WTC11 (cell line): ENCODE results near the gene CYP3A4. TPM values are rescaled to one million over a fixed set of nuclear protein-coding genes. Genes with fewer than 3 reads are reported as not detected.

Experiments
- ATAC-seq: fragments of 200-7000 bp; cut with Tn5 transposase; 2 replicates; pipeline ENCODE4 v1.10.0; 2021; ENCODE audit warnings: mild to moderate bottlenecking, moderate library complexity
- CTCF ChIA-PET: fragments of 300-600 bp; sonication (Branson Sonifier 250); formaldehyde crosslinking; loops from one replicate; lab custom pipeline; 2021; ENCODE audit warnings: antibody characterized with exemption; lab: Charles Lee
- POLR2A ChIA-PET: fragments of 350-600 bp; sonication (Branson Sonifier 250); formaldehyde crosslinking; loops from one replicate; lab custom pipeline; 2021; ENCODE audit warnings: antibody characterized with exemption; lab: Charles Lee
- DNase-seq: peaks from one replicate; pipeline ENCODE4 v3.0.0; 2021; ENCODE audit warnings: low spot score
- H3K27ac Mint-ChIP-seq: 2 replicates; pipeline ENCODE4 v1.8.0; 2021; ENCODE audit warnings: mixed read lengths
- H3K27me3 Mint-ChIP-seq: 2 replicates; pipeline ENCODE4 v1.8.0; 2021; ENCODE audit warnings: low read depth, mild to moderate bottlenecking, moderate library complexity, mixed read lengths
- H3K36me3 Mint-ChIP-seq: 2 replicates; pipeline ENCODE4 v1.8.0; 2021; ENCODE audit warnings: mixed read lengths
- H3K4me1 Mint-ChIP-seq: 2 replicates; pipeline ENCODE4 v1.8.0; 2022; ENCODE audit warnings: mixed read lengths
- H3K4me3 Mint-ChIP-seq: 2 replicates; pipeline ENCODE4 v1.8.0; 2021; ENCODE audit warnings: mild to moderate bottlenecking, moderate library complexity, mixed read lengths
- H3K9me3 Mint-ChIP-seq: 2 replicates; pipeline ENCODE4 v1.8.0; 2021; ENCODE audit warnings: mixed read lengths
- GTF2I ChIP-seq: fragments of 250-450 bp; sonication (Bioruptor Pico); conservative IDR thresholded peaks from 2 replicates; pipeline ENCODE4 v1.4.0; 2021; ENCODE audit warnings: mild to moderate bottlenecking
- HMGA2 ChIP-seq: fragments of 250-450 bp; sonication (Bioruptor Pico); IDR thresholded peaks from 2 replicates; pipeline ENCODE4 v1.4.0; 2021; ENCODE audit warnings: mild to moderate bottlenecking, moderate library complexity
- IRF2 ChIP-seq: sonication (generic); formaldehyde crosslinking; IDR thresholded peaks from 2 replicates; pipeline ENCODE4 v1.8.0; 2022; ENCODE audit warnings: low read depth, missing genetic modification reagents, borderline replicate concordance
- JUN ChIP-seq: sonication (generic); formaldehyde crosslinking; IDR thresholded peaks from 2 replicates; pipeline ENCODE4 v1.8.0; 2023; ENCODE audit warnings: mild to moderate bottlenecking, missing genetic modification reagents
- NFATC4 ChIP-seq: fragments of 250-450 bp; sonication (Bioruptor Pico); IDR thresholded peaks from 2 replicates; pipeline ENCODE4 v1.9.0; 2021; ENCODE audit warnings: mild to moderate bottlenecking
- RORB ChIP-seq: fragments of 250-450 bp; sonication (Bioruptor Pico); IDR thresholded peaks from 2 replicates; pipeline ENCODE4 v1.9.0; 2021; ENCODE audit warnings: mild to moderate bottlenecking
- SMAD4 ChIP-seq: sonication (generic); formaldehyde crosslinking; IDR thresholded peaks from 2 replicates; pipeline ENCODE4 v1.8.0; 2022; ENCODE audit warnings: mild to moderate bottlenecking, missing genetic modification reagents
- SOX15 ChIP-seq: fragments of 250-450 bp; sonication (Bioruptor Pico); IDR thresholded peaks from 2 replicates; pipeline ENCODE4 v1.9.0; 2021; ENCODE audit warnings: mild to moderate bottlenecking
- TEAD4 ChIP-seq: sonication (generic); formaldehyde crosslinking; IDR thresholded peaks from 2 replicates; pipeline ENCODE4 v1.8.0; 2022; ENCODE audit warnings: mild to moderate bottlenecking, missing genetic modification reagents
- ZNF232 ChIP-seq: sonication (generic); formaldehyde crosslinking; IDR thresholded peaks from 2 replicates; pipeline ENCODE4 v1.8.0; 2022; ENCODE audit warnings: mild to moderate bottlenecking, missing genetic modification reagents
- ZNF317 ChIP-seq: sonication (generic); formaldehyde crosslinking; IDR thresholded peaks from 2 replicates; pipeline ENCODE4 v1.8.1; 2023; ENCODE audit warnings: low read depth, mild to moderate bottlenecking, moderate library complexity, missing genetic modification reagents, borderline replicate concordance
- ZNF396 ChIP-seq: fragments of 250-450 bp; sonication (Bioruptor Pico); IDR thresholded peaks from 2 replicates; pipeline ENCODE4 v1.8.0; 2021; ENCODE audit warnings: mild to moderate bottlenecking, moderate library complexity, borderline replicate concordance
- ZNF416 ChIP-seq: fragments of 250-450 bp; sonication (Bioruptor Pico); IDR thresholded peaks from 2 replicates; pipeline ENCODE4 v1.9.0; 2021; ENCODE audit warnings: mild to moderate bottlenecking, inconsistent platforms
- total RNA-seq: library from RNA; stranded (reverse); gene quantifications from 3 replicates; pipeline ENCODE4 v1.2.3, GENCODE V29; 2021
- TF ChIP-seq, protein P1 (sequence below): fragments of 250-450 bp; sonication (Bioruptor Pico); IDR thresholded peaks from 2 replicates; pipeline ENCODE4 v1.8.0; 2021; ENCODE audit warnings: mild to moderate bottlenecking
- TF ChIP-seq, protein P2 (sequence below): fragments of 250-450 bp; sonication (Bioruptor Pico); IDR thresholded peaks from 2 replicates; pipeline ENCODE4 v1.9.0; 2021; ENCODE audit warnings: mild to moderate bottlenecking, borderline replicate concordance
- TF ChIP-seq, protein P3 (sequence below): sonication (generic); formaldehyde crosslinking; conservative IDR thresholded peaks from 2 replicates; pipeline ENCODE4 v1.8.1; 2022; ENCODE audit warnings: mild to moderate bottlenecking, missing genetic modification reagents
- TF ChIP-seq, protein P4 (sequence below): sonication (generic); formaldehyde crosslinking; IDR thresholded peaks from 2 replicates; pipeline ENCODE4 v1.8.0; 2022; ENCODE audit warnings: mild to moderate bottlenecking, missing genetic modification reagents
- TF ChIP-seq, protein P5 (sequence below): sonication (generic); formaldehyde crosslinking; IDR thresholded peaks from 2 replicates; pipeline ENCODE4 v1.8.0; 2023; ENCODE audit warnings: mild to moderate bottlenecking, missing genetic modification reagents
- TF ChIP-seq, protein P6 (sequence below): fragments of 250-450 bp; sonication (Bioruptor Pico); IDR thresholded peaks from 2 replicates; pipeline ENCODE4 v2.1.2; 2022; ENCODE audit warnings: mild to moderate bottlenecking, moderate library complexity
- TF ChIP-seq, protein P7 (sequence below): sonication (generic); formaldehyde crosslinking; IDR thresholded peaks from 2 replicates; pipeline ENCODE4 v1.8.1; 2023; ENCODE audit warnings: mild to moderate bottlenecking, missing genetic modification reagents, moderate library complexity

Gene CYP3A4
- total RNA-seq, 1 experiment from 2014 or later = 0.33 TPM

DNA sequence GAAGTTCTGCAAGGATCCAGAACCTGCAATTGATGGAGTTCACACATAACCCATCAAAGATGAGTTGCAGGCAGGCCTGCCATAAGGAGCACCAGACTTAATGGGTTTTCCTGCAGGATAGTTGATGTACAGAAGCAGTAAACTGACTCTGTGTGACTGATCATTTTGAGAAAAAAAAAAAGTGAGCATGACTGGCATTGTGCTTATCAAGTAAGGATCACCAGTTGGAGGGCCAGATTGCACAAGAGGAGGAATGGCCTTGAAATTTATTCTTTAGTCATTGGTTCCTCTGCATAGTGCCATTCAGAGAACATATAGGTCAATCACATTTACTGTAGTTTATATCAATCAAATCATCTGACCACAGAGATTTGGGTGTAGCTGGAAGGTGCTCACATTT is 47.6 kb upstream of the CYP3A4 start (continued):
- TF ChIP-seq ZNF396 (CRISPR knock-in tag) = no peak
- TF ChIP-seq, protein P1, sequence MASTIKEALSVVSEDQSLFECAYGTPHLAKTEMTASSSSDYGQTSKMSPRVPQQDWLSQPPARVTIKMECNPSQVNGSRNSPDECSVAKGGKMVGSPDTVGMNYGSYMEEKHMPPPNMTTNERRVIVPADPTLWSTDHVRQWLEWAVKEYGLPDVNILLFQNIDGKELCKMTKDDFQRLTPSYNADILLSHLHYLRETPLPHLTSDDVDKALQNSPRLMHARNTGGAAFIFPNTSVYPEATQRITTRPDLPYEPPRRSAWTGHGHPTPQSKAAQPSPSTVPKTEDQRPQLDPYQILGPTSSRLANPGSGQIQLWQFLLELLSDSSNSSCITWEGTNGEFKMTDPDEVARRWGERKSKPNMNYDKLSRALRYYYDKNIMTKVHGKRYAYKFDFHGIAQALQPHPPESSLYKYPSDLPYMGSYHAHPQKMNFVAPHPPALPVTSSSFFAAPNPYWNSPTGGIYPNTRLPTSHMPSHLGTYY (CRISPR knock-in tag) = no peak
- TF ChIP-seq, all 79 proteins: peak for 0

DNA sequence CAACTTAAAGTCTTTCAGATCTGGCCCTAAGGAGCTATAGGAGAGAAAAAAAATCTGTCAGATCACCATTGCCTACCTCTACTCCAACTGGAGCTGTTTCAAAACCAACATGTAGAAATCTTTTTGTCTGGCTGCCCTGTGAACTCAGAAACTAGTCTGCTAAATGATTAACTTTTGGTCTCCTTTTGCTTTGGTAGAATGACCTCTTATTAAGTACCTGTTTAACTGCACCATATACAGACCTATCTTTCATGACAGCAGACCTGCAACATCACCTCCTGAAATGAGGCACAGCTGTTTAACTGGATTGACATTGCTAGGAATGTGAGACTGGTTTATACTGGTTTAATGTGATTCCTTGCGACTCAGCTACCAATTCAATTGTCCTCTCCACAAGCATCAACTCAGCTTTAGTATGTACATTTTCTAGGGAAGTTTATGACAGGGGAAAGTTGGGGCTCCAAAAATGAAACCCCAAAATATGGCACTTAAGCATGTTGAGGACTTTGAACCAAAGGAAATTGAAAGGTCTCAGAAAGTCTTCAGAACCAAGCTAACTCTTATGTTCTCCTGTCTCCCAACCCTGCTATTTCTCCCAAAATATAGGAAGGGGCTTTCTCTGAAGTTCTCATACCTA is 45.7 kb upstream of the CYP3A4 start:
- no peak for ATAC-seq
- POLR2A ChIA-PET = no interaction called here
- DNase-seq = no peak
- Mint-ChIP-seq H3K9me3 (no peaks in the 10 kb centered on the region), H3K27ac (no peak overlapping the region), H3K27me3 (peaks cover 4% of the 10 kb centered on the region)
- TF ChIP-seq GTF2I = no peak
- TF ChIP-seq, protein P2, sequence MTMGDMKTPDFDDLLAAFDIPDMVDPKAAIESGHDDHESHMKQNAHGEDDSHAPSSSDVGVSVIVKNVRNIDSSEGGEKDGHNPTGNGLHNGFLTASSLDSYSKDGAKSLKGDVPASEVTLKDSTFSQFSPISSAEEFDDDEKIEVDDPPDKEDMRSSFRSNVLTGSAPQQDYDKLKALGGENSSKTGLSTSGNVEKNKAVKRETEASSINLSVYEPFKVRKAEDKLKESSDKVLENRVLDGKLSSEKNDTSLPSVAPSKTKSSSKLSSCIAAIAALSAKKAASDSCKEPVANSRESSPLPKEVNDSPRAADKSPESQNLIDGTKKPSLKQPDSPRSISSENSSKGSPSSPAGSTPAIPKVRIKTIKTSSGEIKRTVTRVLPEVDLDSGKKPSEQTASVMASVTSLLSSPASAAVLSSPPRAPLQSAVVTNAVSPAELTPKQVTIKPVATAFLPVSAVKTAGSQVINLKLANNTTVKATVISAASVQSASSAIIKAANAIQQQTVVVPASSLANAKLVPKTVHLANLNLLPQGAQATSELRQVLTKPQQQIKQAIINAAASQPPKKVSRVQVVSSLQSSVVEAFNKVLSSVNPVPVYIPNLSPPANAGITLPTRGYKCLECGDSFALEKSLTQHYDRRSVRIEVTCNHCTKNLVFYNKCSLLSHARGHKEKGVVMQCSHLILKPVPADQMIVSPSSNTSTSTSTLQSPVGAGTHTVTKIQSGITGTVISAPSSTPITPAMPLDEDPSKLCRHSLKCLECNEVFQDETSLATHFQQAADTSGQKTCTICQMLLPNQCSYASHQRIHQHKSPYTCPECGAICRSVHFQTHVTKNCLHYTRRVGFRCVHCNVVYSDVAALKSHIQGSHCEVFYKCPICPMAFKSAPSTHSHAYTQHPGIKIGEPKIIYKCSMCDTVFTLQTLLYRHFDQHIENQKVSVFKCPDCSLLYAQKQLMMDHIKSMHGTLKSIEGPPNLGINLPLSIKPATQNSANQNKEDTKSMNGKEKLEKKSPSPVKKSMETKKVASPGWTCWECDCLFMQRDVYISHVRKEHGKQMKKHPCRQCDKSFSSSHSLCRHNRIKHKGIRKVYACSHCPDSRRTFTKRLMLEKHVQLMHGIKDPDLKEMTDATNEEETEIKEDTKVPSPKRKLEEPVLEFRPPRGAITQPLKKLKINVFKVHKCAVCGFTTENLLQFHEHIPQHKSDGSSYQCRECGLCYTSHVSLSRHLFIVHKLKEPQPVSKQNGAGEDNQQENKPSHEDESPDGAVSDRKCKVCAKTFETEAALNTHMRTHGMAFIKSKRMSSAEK (CRISPR knock-in tag) = no peak
- TF ChIP-seq, protein P3, sequence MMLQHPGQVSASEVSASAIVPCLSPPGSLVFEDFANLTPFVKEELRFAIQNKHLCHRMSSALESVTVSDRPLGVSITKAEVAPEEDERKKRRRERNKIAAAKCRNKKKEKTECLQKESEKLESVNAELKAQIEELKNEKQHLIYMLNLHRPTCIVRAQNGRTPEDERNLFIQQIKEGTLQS (CRISPR knock-in tag) = no peak
- TF ChIP-seq HMGA2 = no peak
- TF ChIP-seq ZNF317 (CRISPR knock-in tag) = no peak
- TF ChIP-seq, protein P4, sequence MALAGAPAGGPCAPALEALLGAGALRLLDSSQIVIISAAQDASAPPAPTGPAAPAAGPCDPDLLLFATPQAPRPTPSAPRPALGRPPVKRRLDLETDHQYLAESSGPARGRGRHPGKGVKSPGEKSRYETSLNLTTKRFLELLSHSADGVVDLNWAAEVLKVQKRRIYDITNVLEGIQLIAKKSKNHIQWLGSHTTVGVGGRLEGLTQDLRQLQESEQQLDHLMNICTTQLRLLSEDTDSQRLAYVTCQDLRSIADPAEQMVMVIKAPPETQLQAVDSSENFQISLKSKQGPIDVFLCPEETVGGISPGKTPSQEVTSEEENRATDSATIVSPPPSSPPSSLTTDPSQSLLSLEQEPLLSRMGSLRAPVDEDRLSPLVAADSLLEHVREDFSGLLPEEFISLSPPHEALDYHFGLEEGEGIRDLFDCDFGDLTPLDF (CRISPR knock-in tag) = no peak
- TF ChIP-seq ZNF416 (CRISPR knock-in tag) = no peak
- no peak for TF ChIP-seq ZNF232 (CRISPR knock-in tag)
- TF ChIP-seq, protein P5, sequence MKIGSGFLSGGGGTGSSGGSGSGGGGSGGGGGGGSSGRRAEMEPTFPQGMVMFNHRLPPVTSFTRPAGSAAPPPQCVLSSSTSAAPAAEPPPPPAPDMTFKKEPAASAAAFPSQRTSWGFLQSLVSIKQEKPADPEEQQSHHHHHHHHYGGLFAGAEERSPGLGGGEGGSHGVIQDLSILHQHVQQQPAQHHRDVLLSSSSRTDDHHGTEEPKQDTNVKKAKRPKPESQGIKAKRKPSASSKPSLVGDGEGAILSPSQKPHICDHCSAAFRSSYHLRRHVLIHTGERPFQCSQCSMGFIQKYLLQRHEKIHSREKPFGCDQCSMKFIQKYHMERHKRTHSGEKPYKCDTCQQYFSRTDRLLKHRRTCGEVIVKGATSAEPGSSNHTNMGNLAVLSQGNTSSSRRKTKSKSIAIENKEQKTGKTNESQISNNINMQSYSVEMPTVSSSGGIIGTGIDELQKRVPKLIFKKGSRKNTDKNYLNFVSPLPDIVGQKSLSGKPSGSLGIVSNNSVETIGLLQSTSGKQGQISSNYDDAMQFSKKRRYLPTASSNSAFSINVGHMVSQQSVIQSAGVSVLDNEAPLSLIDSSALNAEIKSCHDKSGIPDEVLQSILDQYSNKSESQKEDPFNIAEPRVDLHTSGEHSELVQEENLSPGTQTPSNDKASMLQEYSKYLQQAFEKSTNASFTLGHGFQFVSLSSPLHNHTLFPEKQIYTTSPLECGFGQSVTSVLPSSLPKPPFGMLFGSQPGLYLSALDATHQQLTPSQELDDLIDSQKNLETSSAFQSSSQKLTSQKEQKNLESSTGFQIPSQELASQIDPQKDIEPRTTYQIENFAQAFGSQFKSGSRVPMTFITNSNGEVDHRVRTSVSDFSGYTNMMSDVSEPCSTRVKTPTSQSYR (CRISPR knock-in tag) = no peak
- no peak for TF ChIP-seq NFATC4
- no peak for TF ChIP-seq RORB
- TF ChIP-seq, all 79 proteins: peak for 0
- no peak overlapping the region for H3K4me3 Mint-ChIP-seq
- H3K4me1 Mint-ChIP-seq = peaks cover 4% of the 10 kb centered on the region
- CTCF ChIA-PET = no interaction called here
- no peaks in the 10 kb centered on the region for H3K36me3 Mint-ChIP-seq

DNA sequence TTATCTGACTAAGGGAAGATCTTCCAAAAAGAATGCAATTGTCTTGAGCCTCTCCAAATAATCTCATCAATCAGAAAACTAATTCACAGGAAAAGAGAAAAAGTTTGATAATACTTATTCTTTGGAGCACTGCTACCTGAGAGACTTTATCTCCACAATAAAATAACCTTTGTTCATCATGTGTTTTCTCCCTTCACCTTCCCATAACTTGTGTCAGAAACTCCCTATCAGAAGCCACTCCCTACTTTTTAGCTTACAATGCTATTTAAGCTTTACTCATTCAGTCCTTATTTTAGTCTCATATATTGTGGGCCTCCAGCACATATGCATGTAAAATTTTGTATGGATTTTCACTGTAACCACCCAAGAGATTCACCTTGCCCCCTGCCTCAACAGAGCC is 44.8 kb upstream of the CYP3A4 start:
- no peak overlapping the region for H3K4me3 Mint-ChIP-seq
- H3K27me3 Mint-ChIP-seq = peaks cover 4% of the 10 kb centered on the region
- TF ChIP-seq TEAD4 (no peak), ZNF416 (CRISPR knock-in tag) (no peak), ZNF317 (CRISPR knock-in tag) (no peak), SOX15 (no peak), IRF2 (CRISPR knock-in tag) (no peak), SMAD4 (CRISPR knock-in tag) (no peak), JUN (CRISPR knock-in tag) (no peak)
- TF ChIP-seq, protein P6, sequence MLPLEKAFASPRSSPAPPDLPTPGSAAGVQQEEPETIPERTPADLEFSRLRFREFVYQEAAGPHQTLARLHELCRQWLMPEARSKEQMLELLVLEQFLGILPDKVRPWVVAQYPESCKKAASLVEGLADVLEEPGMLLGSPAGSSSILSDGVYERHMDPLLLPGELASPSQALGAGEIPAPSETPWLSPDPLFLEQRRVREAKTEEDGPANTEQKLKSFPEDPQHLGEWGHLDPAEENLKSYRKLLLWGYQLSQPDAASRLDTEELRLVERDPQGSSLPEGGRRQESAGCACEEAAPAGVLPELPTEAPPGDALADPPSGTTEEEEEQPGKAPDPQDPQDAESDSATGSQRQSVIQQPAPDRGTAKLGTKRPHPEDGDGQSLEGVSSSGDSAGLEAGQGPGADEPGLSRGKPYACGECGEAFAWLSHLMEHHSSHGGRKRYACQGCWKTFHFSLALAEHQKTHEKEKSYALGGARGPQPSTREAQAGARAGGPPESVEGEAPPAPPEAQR (CRISPR knock-in tag) = no peak
- TF ChIP-seq, protein P7, sequence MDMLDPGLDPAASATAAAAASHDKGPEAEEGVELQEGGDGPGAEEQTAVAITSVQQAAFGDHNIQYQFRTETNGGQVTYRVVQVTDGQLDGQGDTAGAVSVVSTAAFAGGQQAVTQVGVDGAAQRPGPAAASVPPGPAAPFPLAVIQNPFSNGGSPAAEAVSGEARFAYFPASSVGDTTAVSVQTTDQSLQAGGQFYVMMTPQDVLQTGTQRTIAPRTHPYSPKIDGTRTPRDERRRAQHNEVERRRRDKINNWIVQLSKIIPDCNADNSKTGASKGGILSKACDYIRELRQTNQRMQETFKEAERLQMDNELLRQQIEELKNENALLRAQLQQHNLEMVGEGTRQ = no peak

More for the DNA sequence above, 44.8 kb upstream of the CYP3A4 start:
- peaks cover 4% of the 10 kb centered on the region for H3K4me1 Mint-ChIP-seq
- ChIA-PET CTCF (no interaction called here), POLR2A (no interaction called here)
- no peaks in the 10 kb centered on the region for H3K9me3 Mint-ChIP-seq
- DNase-seq = no peak
- no peaks in the 10 kb centered on the region for H3K36me3 Mint-ChIP-seq
- H3K27ac Mint-ChIP-seq = no peak overlapping the region
- no peak for ATAC-seq
